ENCODE measurements around the gene PIP5KL1. TPM values are rescaled to one million over a fixed set of nuclear protein-coding genes. Genes with fewer than 3 reads are reported as not detected.

PIP5KL1 gene
- total RNA-seq, 1 experiment from 2014 or later = 3.4 TPM

- DNase-seq (ENCODE audit: low spot score) = peak; percentile 80
Measured at GRCh38 chr9:127931092-127931881, 710 bp upstream of the PIP5KL1 start.

- DNase-seq (ENCODE audit: low spot score) = no peak
Measured at GRCh38 chr9:127929625-127929979, 975 bp downstream of the PIP5KL1 start.

- DNase-seq (ENCODE audit: low spot score) = no peak
Measured at GRCh38 chr9:127928676-127929624, 1.6 kb downstream of the PIP5KL1 start.

- DNase-seq (ENCODE audit: low spot score) = no peak
Measured at GRCh38 chr9:127927988-127928675, 2.4 kb downstream of the PIP5KL1 start.

GRCh38 chr9:127927201-127927987 lies 3.2 kb downstream of the PIP5KL1 start:
- DNase-seq (ENCODE audit: low spot score) = no peak

GRCh38 chr9:127926906-127927200 lies 3.7 kb downstream of the PIP5KL1 start:
- DNase-seq (ENCODE audit: low spot score) = no peak

GRCh38 chr9:127925959-127926905 lies 4.3 kb downstream of the PIP5KL1 start:
- DNase-seq (ENCODE audit: low spot score) = no peak

- DNase-seq (ENCODE audit: low spot score) = no peak
Measured at GRCh38 chr9:127924736-127925444, 5.7 kb downstream of the PIP5KL1 start.

GRCh38 chr9:127923771-127924170 lies 6.8 kb downstream of the PIP5KL1 start:
- peak; percentile 97 for DNase-seq (ENCODE audit: low spot score)

- DNase-seq (ENCODE audit: low spot score) = no peak
Measured at GRCh38 chr9:127923046-127923445, 7.5 kb downstream of the PIP5KL1 start.

- DNase-seq (ENCODE audit: low spot score) = peak; percentile 50
Measured at GRCh38 chr9:127921557-127922120, 8.9 kb downstream of the PIP5KL1 start.

GRCh38 chr9:127920794-127921193 lies 9.8 kb downstream of the PIP5KL1 start:
- no peak for DNase-seq (ENCODE audit: low spot score)

- DNase-seq (ENCODE audit: low spot score) = peak; percentile 100
Measured at GRCh38 chr9:127919253-127919815, 11.2 kb downstream of the PIP5KL1 start.

GRCh38 chr9:127918183-127919107 lies 12.1 kb downstream of the PIP5KL1 start:
- peak; percentile 47 for DNase-seq (ENCODE audit: low spot score)

GRCh38 chr9:127917603-127918002 lies 13.0 kb downstream of the PIP5KL1 start:
- no peak for DNase-seq (ENCODE audit: low spot score)

- peak; percentile 84 for DNase-seq (ENCODE audit: low spot score)
Measured at GRCh38 chr9:127916720-127917581, 13.6 kb downstream of the PIP5KL1 start, which contains the start of gene ST6GALNAC4. ST6GALNAC4 (minus strand) TSS chr9:127917041; CDS start chr9:127916419, 622 bp downstream.

Data from A172 (cell line).